HFF-Myc (cell line): Measurements from ENCODE around the gene BUD31.

ENCODE experiments used
- DNase-seq: peaks from one replicate; pipeline ENCODE4 v3.0.0-alpha.2; 2011; ENCODE audit warnings: low read depth; ENCODE audit errors: extremely low read depth
- H3K4me3 ChIP-seq: replicated peaks from 2 replicates; pipeline ENCODE4 v1.5.1; 2011; ENCODE audit warnings: low read depth, mild to moderate bottlenecking, control low read depth, low read length
- CTCF ChIP-seq: IDR thresholded peaks from 2 replicates; pipeline ENCODE4 v1.5.1; 2012; ENCODE audit warnings: mild to moderate bottlenecking, low read depth, low read length, control low read depth; ENCODE audit errors: missing control alignments

The BUD31 gene

GRCh38 chr7:99457050-99457649, 48.4 kb downstream of the BUD31 start:
- H3K4me3 ChIP-seq, result no peak overlapping the region
- TF ChIP-seq CTCF, result no peak
- DNase-seq, result no peak

- H3K4me3 ChIP-seq, result no peak overlapping the region
- DNase-seq, result no peak
- TF ChIP-seq CTCF, result no peak
Measured at GRCh38 chr7:99457650-99458493, 49.1 kb downstream of the BUD31 start.

GRCh38 chr7:99459087-99459486, 50.3 kb downstream of the BUD31 start:
- peak; percentile 48 for TF ChIP-seq CTCF
- no peak overlapping the region for H3K4me3 ChIP-seq
- no peak for DNase-seq

- no peak for TF ChIP-seq CTCF
- no peak overlapping the region for H3K4me3 ChIP-seq
- no peak for DNase-seq
Measured at GRCh38 chr7:99460651-99461050, 51.9 kb downstream of the BUD31 start.

GRCh38 chr7:99461221-99461620, 52.5 kb downstream of the BUD31 start:
- no peak for DNase-seq
- no peak overlapping the region for H3K4me3 ChIP-seq
- no peak for TF ChIP-seq CTCF

GRCh38 chr7:99465421-99465768, 56.6 kb downstream of the BUD31 start:
- TF ChIP-seq CTCF, result no peak
- no peak for DNase-seq
- peak overlapping the region; percentile 97 for H3K4me3 ChIP-seq
